ENCODE results near the gene IL6. TPM values are rescaled to one million over a fixed set of nuclear protein-coding genes. Genes with fewer than 3 reads are reported as not detected.
"Not testable (repeated sequence)": the region's sequence is repeated elsewhere in the genome, so short reads cannot be mapped to it uniquely, and the experiment has no call there.

IL6 gene
- polyA plus RNA-seq, 1 of the 3 experiments (the other 2 are of a cell fraction), result 20.5 TPM

DNA sequence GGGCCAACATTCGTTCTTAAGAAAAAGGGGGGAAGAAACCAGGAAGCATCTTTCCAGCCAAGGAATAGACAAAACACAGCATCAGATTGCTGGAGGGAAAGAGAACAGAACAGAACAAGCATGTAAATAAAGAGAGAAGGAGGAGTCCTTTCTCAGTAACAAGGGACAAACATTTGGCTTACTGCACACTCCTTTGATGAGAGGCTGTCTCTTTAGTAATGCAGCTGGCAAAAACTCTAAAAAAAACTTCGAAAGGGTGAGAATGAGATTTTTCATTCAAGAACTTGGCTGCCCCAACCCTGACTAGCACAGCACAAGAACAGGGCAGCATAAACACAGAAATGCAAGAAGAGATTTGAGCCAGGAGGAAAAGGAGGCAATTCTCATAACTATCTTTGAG, 38.9 kb upstream of the IL6 start:
- Histone ChIP-seq H3K4me1 (ENCODE audit: control insufficient read depth in 1 of 2, insufficient read depth in 2 of 2, low read depth in 1 of 2, low read length in 1 of 2) (no peaks in the 10 kb centered on the region), H3K79me2 (ENCODE audit: insufficient read depth) (no peaks in the 10 kb centered on the region), H4K20me1 (ENCODE audit: insufficient read depth) (no peaks in the 10 kb centered on the region), H3K4me2 (no peak overlapping the region), H3K27ac (ENCODE audit: low read depth in 2 of 2, low read length in 1 of 2) (no peak overlapping the region), H3K9me2 (no peaks in the 10 kb centered on the region), H3K9ac (no peak overlapping the region), H3F3A (replicated peaks; ENCODE audit: insufficient read depth) (no peaks in the 10 kb centered on the region), H2AFZ (ENCODE audit: low read depth) (no peak overlapping the region), H3K27me3 (ENCODE audit: insufficient read depth) (peaks cover 6% of the 10 kb centered on the region; the same call in 1 of the 2 replicates), H3K9me3 (no peaks in the 10 kb centered on the region), H3K36me3 (replicated peaks in 1 of 2; ENCODE audit: control insufficient read depth in 1 of 2, insufficient read depth in 2 of 2, low read length in 1 of 2) (no peaks in the 10 kb centered on the region), H3K4me3 (ENCODE audit: low read depth in 2 of 2, low read length in 1 of 2) (no peak overlapping the region)
- ChIA-PET CTCF (interaction anchor here (1.4 kb wide), 1 partner anchor 9 kb away, joined by 4 read pairs; no protein-coding TSS in a partner anchor), POLR2A (no interaction called here)
- DNase-seq, result no peak
- 6% methylated on average over 2 of the region's 2 CpGs for whole genome bisulfite sequencing (ENCODE audit: low lambda C conversion rate)
- no peak for TF ChIP-seq MXI1 (IDR thresholded peaks at IDR 0.05; ENCODE audit: low read depth, low read length)

DNA sequence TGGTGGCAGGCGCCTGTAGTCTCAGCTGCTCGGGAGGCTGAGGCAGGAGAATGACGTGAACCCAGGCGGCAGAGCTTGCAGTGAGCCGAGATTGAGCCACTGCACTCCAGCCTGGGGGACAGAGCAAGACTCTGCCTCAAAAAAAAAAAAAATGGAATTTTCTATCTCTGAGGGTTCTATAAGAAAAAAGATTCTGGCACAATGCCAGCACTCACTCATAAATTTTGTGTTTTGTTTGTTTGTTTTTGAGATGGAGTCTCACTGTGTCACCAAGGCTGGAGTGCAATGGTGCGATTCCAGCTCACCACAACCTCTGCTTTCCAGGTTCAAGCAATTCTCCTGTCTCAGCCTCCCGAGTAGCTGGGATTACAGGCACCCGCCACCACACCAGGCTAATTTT, 38.1 kb upstream of the IL6 start:
- H3K79me2 ChIP-seq (ENCODE audit: insufficient read depth); H2AFZ ChIP-seq (ENCODE audit: low read depth); POLR2A ChIA-PET; DNase-seq; H3K9me2 ChIP-seq; H3K27me3 ChIP-seq (ENCODE audit: insufficient read depth); H3K4me1 ChIP-seq (ENCODE audit: control insufficient read depth in 1 of 2, insufficient read depth in 2 of 2, low read depth in 1 of 2, low read length in 1 of 2); H3F3A ChIP-seq (replicated peaks; ENCODE audit: insufficient read depth); H3K27ac ChIP-seq (ENCODE audit: low read depth in 2 of 2, low read length in 1 of 2); H3K4me2 ChIP-seq; H4K20me1 ChIP-seq (ENCODE audit: insufficient read depth); H3K36me3 ChIP-seq (replicated peaks in 1 of 2; ENCODE audit: control insufficient read depth in 1 of 2, insufficient read depth in 2 of 2, low read length in 1 of 2); H3K9ac ChIP-seq; H3K4me3 ChIP-seq (ENCODE audit: low read depth in 2 of 2, low read length in 1 of 2); H3K9me3 ChIP-seq: not testable (repeated sequence)
- CTCF ChIA-PET, result interaction anchor here (1.4 kb wide), 1 partner anchor 10 kb away, joined by 4 read pairs; no protein-coding TSS in a partner anchor
- WGBS (ENCODE audit: low lambda C conversion rate), result 24% methylated on average over 8 of the region's 8 CpGs

GRCh38 chr7:22694597-22695207, 32.3 kb upstream of the IL6 start:
- Histone ChIP-seq H3K9me2 (no peaks in the 10 kb centered on the region), H3K4me2 (peak overlapping the region; percentile 6; the same call in 1 of the 2 replicates), H3K9me3 (no peaks in the 10 kb centered on the region), H3K4me3 (ENCODE audit: low read depth in 2 of 2, low read length in 1 of 2) (no peak overlapping the region), H3K27ac (ENCODE audit: low read depth in 2 of 2, low read length in 1 of 2) (no peak overlapping the region), H4K20me1 (ENCODE audit: insufficient read depth) (no peaks in the 10 kb centered on the region), H2AFZ (ENCODE audit: low read depth) (0 out of 2 replicates have a peak overlapping the region, but pooled peaks have one; percentile 27), H3K4me1 (ENCODE audit: control insufficient read depth in 1 of 2, insufficient read depth in 2 of 2, low read depth in 1 of 2, low read length in 1 of 2) (no peaks in the 10 kb centered on the region), H3K36me3 (replicated peaks in 1 of 2; ENCODE audit: control insufficient read depth in 1 of 2, insufficient read depth in 2 of 2, low read length in 1 of 2) (no peaks in the 10 kb centered on the region), H3K79me2 (ENCODE audit: insufficient read depth) (no peaks in the 10 kb centered on the region), H3K9ac (no peak overlapping the region), H3F3A (replicated peaks; ENCODE audit: insufficient read depth) (peaks cover 3% of the 10 kb centered on the region), H3K27me3 (ENCODE audit: insufficient read depth) (no peaks in the 10 kb centered on the region; the same call in 1 of the 2 replicates)
- DNase-seq, result no peak
- no peak for TF ChIP-seq FOXJ3 (CRISPR knock-in tag; IDR thresholded peaks at IDR 0.05)
- no peak for TF ChIP-seq SIN3A (IDR thresholded peaks at IDR 0.05; ENCODE audit: borderline replicate concordance, low read depth, low read length)
- TF ChIP-seq GATA2 (CRISPR knock-in tag; IDR thresholded peaks at IDR 0.05), result no peak
- no peak for TF ChIP-seq TAF1 (IDR thresholded peaks at IDR 0.05; ENCODE audit: borderline replicate concordance, low read depth, low read length)
- TF ChIP-seq GABPA (IDR thresholded peaks at IDR 0.05; ENCODE audit: low read depth), result no peak
- TF ChIP-seq EP300 (IDR thresholded peaks at IDR 0.05; ENCODE audit: borderline replicate concordance in 1 of 2, low read depth in 1 of 2, low read length in 1 of 2), result no peak
- TF ChIP-seq NFIC (IDR thresholded peaks at IDR 0.05; ENCODE audit: borderline replicate concordance), result no peak
- TF ChIP-seq MAX (IDR thresholded peaks at IDR 0.05; ENCODE audit: low read depth), result no peak
- TF ChIP-seq, protein P1, sequence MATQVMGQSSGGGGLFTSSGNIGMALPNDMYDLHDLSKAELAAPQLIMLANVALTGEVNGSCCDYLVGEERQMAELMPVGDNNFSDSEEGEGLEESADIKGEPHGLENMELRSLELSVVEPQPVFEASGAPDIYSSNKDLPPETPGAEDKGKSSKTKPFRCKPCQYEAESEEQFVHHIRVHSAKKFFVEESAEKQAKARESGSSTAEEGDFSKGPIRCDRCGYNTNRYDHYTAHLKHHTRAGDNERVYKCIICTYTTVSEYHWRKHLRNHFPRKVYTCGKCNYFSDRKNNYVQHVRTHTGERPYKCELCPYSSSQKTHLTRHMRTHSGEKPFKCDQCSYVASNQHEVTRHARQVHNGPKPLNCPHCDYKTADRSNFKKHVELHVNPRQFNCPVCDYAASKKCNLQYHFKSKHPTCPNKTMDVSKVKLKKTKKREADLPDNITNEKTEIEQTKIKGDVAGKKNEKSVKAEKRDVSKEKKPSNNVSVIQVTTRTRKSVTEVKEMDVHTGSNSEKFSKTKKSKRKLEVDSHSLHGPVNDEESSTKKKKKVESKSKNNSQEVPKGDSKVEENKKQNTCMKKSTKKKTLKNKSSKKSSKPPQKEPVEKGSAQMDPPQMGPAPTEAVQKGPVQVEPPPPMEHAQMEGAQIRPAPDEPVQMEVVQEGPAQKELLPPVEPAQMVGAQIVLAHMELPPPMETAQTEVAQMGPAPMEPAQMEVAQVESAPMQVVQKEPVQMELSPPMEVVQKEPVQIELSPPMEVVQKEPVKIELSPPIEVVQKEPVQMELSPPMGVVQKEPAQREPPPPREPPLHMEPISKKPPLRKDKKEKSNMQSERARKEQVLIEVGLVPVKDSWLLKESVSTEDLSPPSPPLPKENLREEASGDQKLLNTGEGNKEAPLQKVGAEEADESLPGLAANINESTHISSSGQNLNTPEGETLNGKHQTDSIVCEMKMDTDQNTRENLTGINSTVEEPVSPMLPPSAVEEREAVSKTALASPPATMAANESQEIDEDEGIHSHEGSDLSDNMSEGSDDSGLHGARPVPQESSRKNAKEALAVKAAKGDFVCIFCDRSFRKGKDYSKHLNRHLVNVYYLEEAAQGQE (IDR thresholded peaks at IDR 0.05; ENCODE audit: low read depth, low read length), result no peak
- TF ChIP-seq, protein P2, sequence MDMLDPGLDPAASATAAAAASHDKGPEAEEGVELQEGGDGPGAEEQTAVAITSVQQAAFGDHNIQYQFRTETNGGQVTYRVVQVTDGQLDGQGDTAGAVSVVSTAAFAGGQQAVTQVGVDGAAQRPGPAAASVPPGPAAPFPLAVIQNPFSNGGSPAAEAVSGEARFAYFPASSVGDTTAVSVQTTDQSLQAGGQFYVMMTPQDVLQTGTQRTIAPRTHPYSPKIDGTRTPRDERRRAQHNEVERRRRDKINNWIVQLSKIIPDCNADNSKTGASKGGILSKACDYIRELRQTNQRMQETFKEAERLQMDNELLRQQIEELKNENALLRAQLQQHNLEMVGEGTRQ (IDR thresholded peaks at IDR 0.05; ENCODE audit: borderline replicate concordance, low read depth, low read length), result no peak
- TF ChIP-seq, protein P3, sequence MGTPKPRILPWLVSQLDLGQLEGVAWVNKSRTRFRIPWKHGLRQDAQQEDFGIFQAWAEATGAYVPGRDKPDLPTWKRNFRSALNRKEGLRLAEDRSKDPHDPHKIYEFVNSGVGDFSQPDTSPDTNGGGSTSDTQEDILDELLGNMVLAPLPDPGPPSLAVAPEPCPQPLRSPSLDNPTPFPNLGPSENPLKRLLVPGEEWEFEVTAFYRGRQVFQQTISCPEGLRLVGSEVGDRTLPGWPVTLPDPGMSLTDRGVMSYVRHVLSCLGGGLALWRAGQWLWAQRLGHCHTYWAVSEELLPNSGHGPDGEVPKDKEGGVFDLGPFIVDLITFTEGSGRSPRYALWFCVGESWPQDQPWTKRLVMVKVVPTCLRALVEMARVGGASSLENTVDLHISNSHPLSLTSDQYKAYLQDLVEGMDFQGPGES (IDR thresholded peaks at IDR 0.05; ENCODE audit: low read depth, low read length), result no peak
- POLR2A ChIA-PET, result no interaction called here
- CTCF ChIA-PET, result interaction anchor here (1.5 kb wide), 1 partner anchor 611 kb away, joined by 5 read pairs; no protein-coding TSS in a partner anchor
- 8% methylated on average over 5 of the region's 5 CpGs for WGBS (ENCODE audit: low lambda C conversion rate)

All from SK-N-SH (cell line).